HL-60 (cell line): ENCODE results near the gene SERP2.

Experiments used
- SPI1 ChIP-seq: IDR thresholded peaks from 2 replicates; pipeline ENCODE4 v1.6.1; 2012; ENCODE audit warnings: low read depth, mild to moderate bottlenecking, borderline replicate concordance
- TF ChIP-seq, protein P1 (sequence below): IDR thresholded peaks from one replicate; pipeline ENCODE4 v1.5.1; 2011; ENCODE audit warnings: low read length, control low read depth, inconsistent platforms; ENCODE audit not compliant: insufficient read depth
- TF ChIP-seq, protein P2 (sequence below): IDR thresholded peaks from 2 replicates; pipeline ENCODE4 v1.6.1; 2012; ENCODE audit warnings: low read depth; ENCODE audit not compliant: insufficient replicate concordance

GRCh38 chr13:44342741-44343140, 30.9 kb upstream of the SERP2 start:
- TF ChIP-seq, protein P1, sequence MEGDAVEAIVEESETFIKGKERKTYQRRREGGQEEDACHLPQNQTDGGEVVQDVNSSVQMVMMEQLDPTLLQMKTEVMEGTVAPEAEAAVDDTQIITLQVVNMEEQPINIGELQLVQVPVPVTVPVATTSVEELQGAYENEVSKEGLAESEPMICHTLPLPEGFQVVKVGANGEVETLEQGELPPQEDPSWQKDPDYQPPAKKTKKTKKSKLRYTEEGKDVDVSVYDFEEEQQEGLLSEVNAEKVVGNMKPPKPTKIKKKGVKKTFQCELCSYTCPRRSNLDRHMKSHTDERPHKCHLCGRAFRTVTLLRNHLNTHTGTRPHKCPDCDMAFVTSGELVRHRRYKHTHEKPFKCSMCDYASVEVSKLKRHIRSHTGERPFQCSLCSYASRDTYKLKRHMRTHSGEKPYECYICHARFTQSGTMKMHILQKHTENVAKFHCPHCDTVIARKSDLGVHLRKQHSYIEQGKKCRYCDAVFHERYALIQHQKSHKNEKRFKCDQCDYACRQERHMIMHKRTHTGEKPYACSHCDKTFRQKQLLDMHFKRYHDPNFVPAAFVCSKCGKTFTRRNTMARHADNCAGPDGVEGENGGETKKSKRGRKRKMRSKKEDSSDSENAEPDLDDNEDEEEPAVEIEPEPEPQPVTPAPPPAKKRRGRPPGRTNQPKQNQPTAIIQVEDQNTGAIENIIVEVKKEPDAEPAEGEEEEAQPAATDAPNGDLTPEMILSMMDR, result no peak
- no peak for TF ChIP-seq SPI1
- TF ChIP-seq, protein P2, sequence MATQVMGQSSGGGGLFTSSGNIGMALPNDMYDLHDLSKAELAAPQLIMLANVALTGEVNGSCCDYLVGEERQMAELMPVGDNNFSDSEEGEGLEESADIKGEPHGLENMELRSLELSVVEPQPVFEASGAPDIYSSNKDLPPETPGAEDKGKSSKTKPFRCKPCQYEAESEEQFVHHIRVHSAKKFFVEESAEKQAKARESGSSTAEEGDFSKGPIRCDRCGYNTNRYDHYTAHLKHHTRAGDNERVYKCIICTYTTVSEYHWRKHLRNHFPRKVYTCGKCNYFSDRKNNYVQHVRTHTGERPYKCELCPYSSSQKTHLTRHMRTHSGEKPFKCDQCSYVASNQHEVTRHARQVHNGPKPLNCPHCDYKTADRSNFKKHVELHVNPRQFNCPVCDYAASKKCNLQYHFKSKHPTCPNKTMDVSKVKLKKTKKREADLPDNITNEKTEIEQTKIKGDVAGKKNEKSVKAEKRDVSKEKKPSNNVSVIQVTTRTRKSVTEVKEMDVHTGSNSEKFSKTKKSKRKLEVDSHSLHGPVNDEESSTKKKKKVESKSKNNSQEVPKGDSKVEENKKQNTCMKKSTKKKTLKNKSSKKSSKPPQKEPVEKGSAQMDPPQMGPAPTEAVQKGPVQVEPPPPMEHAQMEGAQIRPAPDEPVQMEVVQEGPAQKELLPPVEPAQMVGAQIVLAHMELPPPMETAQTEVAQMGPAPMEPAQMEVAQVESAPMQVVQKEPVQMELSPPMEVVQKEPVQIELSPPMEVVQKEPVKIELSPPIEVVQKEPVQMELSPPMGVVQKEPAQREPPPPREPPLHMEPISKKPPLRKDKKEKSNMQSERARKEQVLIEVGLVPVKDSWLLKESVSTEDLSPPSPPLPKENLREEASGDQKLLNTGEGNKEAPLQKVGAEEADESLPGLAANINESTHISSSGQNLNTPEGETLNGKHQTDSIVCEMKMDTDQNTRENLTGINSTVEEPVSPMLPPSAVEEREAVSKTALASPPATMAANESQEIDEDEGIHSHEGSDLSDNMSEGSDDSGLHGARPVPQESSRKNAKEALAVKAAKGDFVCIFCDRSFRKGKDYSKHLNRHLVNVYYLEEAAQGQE, result no peak
